Osteoblast (primary cell): ENCODE measurements around the gene FOXK1. TPM values are rescaled to one million over a fixed set of nuclear protein-coding genes. Genes with fewer than 3 reads are reported as not detected.

ENCODE experiments used
- DNase-seq: peaks from one replicate; pipeline ENCODE4 v3.0.0; 2011; ENCODE audit warnings: low spot score, mixed read lengths; ENCODE audit not compliant: insufficient read length; ENCODE audit errors: missing footprints
- H2AFZ ChIP-seq: 2 replicates; pipeline ENCODE4 v1.6.0; 2011; ENCODE audit warnings: mild to moderate bottlenecking, low read length
- H3K27ac ChIP-seq: 2 replicates; pipeline ENCODE4 v1.5.1; 2011; ENCODE audit warnings: mild to moderate bottlenecking, low read depth, low read length, moderate library complexity
- H3K27me3 ChIP-seq: 2 replicates; pipeline ENCODE4 v1.6.0; 2012; ENCODE audit warnings: mild to moderate bottlenecking, control low read depth, inconsistent platforms, low read length, moderate library complexity; ENCODE audit not compliant: insufficient read depth
- H3K36me3 ChIP-seq: 2 replicates; pipeline ENCODE4 v1.5.1; 2011; ENCODE audit warnings: mild to moderate bottlenecking, low read length, control low read depth, moderate library complexity; ENCODE audit not compliant: insufficient read depth
- H3K4me1 ChIP-seq: 2 replicates; pipeline ENCODE4 v1.5.1; 2011; ENCODE audit warnings: mild to moderate bottlenecking, low read length, control low read depth, moderate library complexity; ENCODE audit not compliant: insufficient read depth
- H3K4me2 ChIP-seq: 2 replicates; pipeline ENCODE4 v1.6.0; 2011; ENCODE audit warnings: mild to moderate bottlenecking, low read length; ENCODE audit not compliant: insufficient read depth
- H3K4me3 ChIP-seq: fragments of 200-600 bp; sonication (generic); 3 replicates; pipeline ENCODE4 v1.5.1; 2012; ENCODE audit warnings: mild to moderate bottlenecking, low read length, inconsistent platforms; ENCODE audit not compliant: insufficient read depth
- H3K79me2 ChIP-seq: 2 replicates; pipeline ENCODE4 v1.6.0; 2012; ENCODE audit warnings: mild to moderate bottlenecking, low read length, control low read depth, inconsistent platforms; ENCODE audit not compliant: insufficient read depth
- H3K9me3 ChIP-seq: 2 replicates; pipeline ENCODE4 v1.5.1; 2011; ENCODE audit warnings: low read depth, low read length, control low read depth
- H4K20me1 ChIP-seq: 2 replicates; pipeline ENCODE4 v1.6.0; 2012; ENCODE audit warnings: mild to moderate bottlenecking, low read length, control low read depth; ENCODE audit not compliant: insufficient read depth
- CTCF ChIP-seq: IDR thresholded peaks from 2 replicates; pipeline ENCODE4 v1.5.1; 2011; ENCODE audit warnings: mild to moderate bottlenecking, low read depth, low read length, moderate library complexity; ENCODE audit errors: extremely low read depth
- total RNA-seq: library from RNA; depleted of rRNA; stranded (reverse); fragments of >200 nt; gene quantifications from 2 replicates; pipeline ENCODE4 v1.2.3, GENCODE V29; 2012

Gene FOXK1
- total RNA-seq, 1 donor: 31.8 TPM

- Histone ChIP-seq H3K4me2 (no peak overlapping the region), H3K9me3 (no peaks in the 10 kb centered on the region), H3K36me3 (peaks cover 11% of the 10 kb centered on the region), H4K20me1 (peaks cover 32% of the 10 kb centered on the region), H3K27ac (no peak overlapping the region), H3K79me2 (peaks cover 74% of the 10 kb centered on the region), H2AFZ (no peak overlapping the region), H3K4me3 (no peak overlapping the region), H3K27me3 (no peaks in the 10 kb centered on the region), H3K4me1 (no peaks in the 10 kb centered on the region)
- TF ChIP-seq CTCF: no peak
- DNase-seq: no peak
Measured at GRCh38 chr7:4731803-4732202, 49.7 kb downstream of the FOXK1 start.

GRCh38 chr7:4733936-4734528, 51.9 kb downstream of the FOXK1 start:
- no peak for TF ChIP-seq CTCF
- H2AFZ ChIP-seq: no peak overlapping the region
- H3K27me3 ChIP-seq: no peaks in the 10 kb centered on the region
- H3K4me2 ChIP-seq: no peak overlapping the region
- H3K79me2 ChIP-seq: peaks cover 70% of the 10 kb centered on the region
- H4K20me1 ChIP-seq: peaks cover 34% of the 10 kb centered on the region
- H3K9me3 ChIP-seq: no peaks in the 10 kb centered on the region
- peaks cover 11% of the 10 kb centered on the region for H3K36me3 ChIP-seq
- no peak overlapping the region for H3K27ac ChIP-seq
- DNase-seq: no peak
- no peak overlapping the region for H3K4me3 ChIP-seq
- H3K4me1 ChIP-seq: peaks cover 7% of the 10 kb centered on the region

GRCh38 chr7:4734587-4735345, 52.7 kb downstream of the FOXK1 start:
- peaks cover 13% of the 10 kb centered on the region for H3K4me1 ChIP-seq
- H3K27ac ChIP-seq: no peak overlapping the region
- H4K20me1 ChIP-seq: peaks cover 29% of the 10 kb centered on the region
- no peak overlapping the region for H2AFZ ChIP-seq
- H3K36me3 ChIP-seq: peaks cover 11% of the 10 kb centered on the region
- DNase-seq: no peak
- peaks cover 73% of the 10 kb centered on the region for H3K79me2 ChIP-seq
- H3K9me3 ChIP-seq: no peaks in the 10 kb centered on the region
- no peak overlapping the region for H3K4me3 ChIP-seq
- no peak overlapping the region for H3K4me2 ChIP-seq
- H3K27me3 ChIP-seq: no peaks in the 10 kb centered on the region
- no peak for TF ChIP-seq CTCF

GRCh38 chr7:4737300-4737699, 55.2 kb downstream of the FOXK1 start:
- H3K79me2 ChIP-seq: peaks cover 65% of the 10 kb centered on the region
- no peaks in the 10 kb centered on the region for H3K27me3 ChIP-seq
- no peak for DNase-seq
- peaks cover 20% of the 10 kb centered on the region for H4K20me1 ChIP-seq
- H3K4me1 ChIP-seq: peaks cover 14% of the 10 kb centered on the region
- H3K9me3 ChIP-seq: no peaks in the 10 kb centered on the region
- no peak overlapping the region for H3K4me2 ChIP-seq
- TF ChIP-seq CTCF: no peak
- H3K4me3 ChIP-seq: no peak overlapping the region
- no peak overlapping the region for H2AFZ ChIP-seq
- no peak overlapping the region for H3K27ac ChIP-seq
- peaks cover 20% of the 10 kb centered on the region for H3K36me3 ChIP-seq
